ENCODE data around the gene DNAAF5.
A peak's percentile ranks its signal among the peaks of the same experiment; 100 is the strongest.

Gene DNAAF5

GRCh38 chr7:707296-708000 is 19.1 kb upstream of the DNAAF5 start:
- DNase-seq: no peak

- no peak for DNase-seq
Observed at GRCh38 chr7:710161-710560, 16.3 kb upstream of the DNAAF5 start.

GRCh38 chr7:711093-711921 is 15.2 kb upstream of the DNAAF5 start:
- no peak for DNase-seq

DNA sequence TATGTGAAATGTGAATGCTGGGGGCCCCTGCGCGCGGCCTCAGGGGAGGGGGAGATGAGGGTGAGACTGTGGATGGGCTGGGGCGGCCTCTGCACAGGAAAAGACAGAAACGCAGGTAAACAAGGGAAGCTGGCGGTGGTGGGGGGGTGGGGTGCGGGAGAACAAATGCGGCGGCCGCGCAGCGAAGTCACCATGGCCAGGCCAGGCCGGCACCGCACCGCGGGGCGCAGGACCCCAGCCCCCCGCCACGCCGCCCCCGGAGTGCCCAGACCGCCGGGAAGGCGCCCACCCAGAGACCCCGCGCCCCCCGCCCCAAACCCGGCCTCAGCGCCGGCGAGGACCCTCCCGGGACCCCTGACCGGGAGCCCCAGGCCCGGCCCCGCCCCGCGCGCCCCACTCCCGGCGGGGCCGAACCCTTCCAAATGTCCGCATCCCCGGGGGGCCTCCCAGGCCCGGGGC is 14.5 kb upstream of the DNAAF5 start:
- DNase-seq: no peak

DNA sequence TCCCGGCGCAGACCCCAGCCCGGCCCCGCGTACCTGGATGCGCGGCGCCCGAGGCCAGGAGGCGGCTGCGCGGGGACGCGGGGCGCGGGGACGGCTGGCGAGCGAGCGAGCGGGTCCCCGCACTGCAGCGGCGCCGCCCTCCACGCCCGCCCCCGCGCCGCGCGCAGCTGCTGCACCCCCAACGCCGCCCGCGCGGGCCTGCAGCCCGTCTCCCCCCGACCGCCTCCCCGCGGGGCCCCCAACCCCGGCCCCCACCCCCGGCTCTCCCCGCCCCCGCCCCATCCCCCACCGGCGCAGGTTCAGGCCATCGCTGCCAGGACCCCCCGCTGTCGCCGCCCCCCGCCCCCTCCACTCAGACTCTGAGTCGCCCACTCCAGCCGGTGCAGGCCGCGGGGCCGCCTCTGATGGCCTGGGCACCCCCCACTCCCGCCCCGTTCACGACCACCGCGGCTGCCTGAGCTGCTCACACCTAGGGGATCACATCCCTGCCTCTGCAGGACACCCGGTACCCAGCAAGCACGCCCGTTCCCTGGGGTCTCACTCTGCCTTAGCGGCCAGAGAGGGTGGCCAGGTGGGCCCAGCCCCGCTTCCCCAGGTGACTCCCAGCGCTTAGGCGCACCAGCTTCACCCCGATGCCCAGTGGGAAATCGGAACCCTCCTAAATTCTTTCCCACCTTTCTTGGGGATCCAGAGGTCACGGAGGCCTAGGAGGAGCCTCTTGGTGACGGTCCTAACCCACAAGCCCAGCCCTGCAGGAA is 13.9 kb upstream of the DNAAF5 start:
- no peak for DNase-seq

- DNase-seq: no peak
Observed at GRCh38 chr7:713139-713457, 13.4 kb upstream of the DNAAF5 start.

DNA sequence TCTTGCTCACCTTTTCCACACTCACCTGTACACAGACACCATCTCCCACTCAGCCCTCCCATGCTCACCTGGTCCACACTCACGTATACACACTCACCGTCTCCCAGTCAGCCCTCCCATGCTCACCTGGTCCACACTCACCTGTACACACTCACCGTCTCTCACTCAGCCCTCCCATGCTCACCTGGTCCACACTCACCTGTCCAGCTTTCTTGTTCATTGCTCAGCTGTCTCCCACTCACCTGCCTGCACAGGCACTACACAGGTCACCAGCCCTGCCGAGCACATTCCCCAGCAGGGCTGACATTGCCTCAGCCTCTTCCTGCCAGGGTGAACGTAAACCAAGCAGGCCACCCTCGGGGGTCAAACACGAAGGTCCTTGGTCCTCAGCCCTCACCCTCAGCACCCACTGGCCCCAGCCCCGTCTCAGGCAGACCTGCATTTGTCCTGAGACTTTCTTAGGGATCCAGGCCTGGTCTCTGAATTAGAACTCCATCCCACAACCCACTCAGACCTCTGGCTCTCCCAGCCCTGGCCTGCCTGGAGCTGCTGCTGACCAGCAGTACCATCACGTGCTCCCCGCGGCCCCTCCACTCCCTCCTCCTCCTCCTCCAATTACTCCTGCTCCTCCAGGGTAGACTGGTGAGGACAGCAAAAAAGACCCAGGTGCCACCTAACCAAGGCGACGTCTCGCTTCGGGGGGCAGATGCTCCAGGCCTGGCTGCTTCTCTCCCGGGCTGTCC is 12.8 kb upstream of the DNAAF5 start:
- no peak for DNase-seq

DNA sequence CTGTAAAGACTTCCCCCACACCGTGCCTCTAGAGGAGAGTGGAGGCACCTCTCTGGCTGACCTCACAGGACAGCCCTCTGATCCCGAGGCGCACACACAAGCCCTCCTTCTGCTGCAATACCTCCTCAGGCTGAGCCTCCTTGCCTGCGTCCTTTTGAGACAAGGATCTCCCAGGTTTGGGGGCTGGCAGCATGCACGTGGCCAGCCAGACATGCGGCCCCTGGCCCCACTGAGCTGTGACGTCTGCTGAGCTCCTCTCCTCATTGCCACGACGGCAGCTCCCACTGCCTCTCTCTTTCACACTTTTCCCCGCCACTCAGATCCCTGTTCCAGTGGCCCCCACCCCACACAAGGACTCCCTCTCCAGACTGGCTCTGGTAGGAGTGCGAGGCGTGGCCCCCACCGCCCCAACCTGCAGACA is 12.2 kb upstream of the DNAAF5 start:
- DNase-seq: no peak

- DNase-seq: no peak
Observed at GRCh38 chr7:716222-716621, 10.3 kb upstream of the DNAAF5 start.

- no peak for DNase-seq
Observed at GRCh38 chr7:716636-717035, 9.9 kb upstream of the DNAAF5 start.

DNA sequence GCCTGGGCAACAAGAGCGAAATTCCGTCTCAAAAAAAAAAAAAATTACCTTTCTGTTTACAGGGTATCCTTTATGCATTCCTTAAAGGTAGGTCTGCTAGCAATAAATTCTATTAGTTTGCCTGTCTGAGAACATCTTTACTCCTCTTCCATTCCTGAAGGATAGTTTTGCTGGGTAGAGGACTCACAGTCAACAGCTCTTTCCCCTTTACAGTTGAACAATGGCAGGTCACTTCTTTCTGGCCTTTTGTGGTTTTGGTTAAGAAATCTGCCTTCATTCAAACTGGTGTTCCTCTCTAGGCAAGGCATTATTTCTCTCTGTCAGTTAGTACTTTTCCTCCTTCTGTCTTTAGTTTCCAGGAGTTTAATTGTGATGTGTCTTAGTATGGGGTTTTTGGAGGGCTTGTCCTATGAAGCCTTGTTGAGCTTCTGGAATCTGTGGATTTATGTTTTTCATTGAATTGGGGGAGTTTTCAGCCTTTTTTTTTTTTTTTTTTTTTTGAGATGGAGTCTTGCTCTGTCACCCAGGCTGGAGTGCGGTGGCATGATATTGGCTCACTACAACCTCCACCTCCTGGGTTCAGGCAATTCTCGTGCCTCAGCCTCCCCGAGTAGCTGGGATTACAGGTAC is 4.8 kb upstream of the DNAAF5 start:
- DNase-seq: no peak

DNA sequence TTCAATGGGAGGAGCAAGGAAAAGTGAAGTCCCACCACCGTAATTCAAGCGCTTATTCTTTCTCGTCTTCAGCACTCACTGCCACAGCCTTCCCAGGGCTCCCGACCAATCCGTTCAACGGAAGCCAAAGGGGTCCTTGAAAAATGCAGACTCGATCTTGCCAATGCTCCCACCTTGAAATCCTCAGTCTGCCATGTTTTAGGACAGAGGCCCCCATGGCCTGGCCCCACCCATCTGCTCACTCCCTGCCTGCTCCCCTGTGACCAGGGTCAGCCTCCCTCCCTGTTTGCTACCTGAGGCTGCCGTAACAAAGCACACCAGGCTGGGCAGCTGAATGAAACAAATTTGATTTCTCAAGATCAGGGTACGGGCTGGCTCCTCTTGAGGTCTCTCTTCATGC is 3.0 kb upstream of the DNAAF5 start:
- no peak for DNase-seq

DNA sequence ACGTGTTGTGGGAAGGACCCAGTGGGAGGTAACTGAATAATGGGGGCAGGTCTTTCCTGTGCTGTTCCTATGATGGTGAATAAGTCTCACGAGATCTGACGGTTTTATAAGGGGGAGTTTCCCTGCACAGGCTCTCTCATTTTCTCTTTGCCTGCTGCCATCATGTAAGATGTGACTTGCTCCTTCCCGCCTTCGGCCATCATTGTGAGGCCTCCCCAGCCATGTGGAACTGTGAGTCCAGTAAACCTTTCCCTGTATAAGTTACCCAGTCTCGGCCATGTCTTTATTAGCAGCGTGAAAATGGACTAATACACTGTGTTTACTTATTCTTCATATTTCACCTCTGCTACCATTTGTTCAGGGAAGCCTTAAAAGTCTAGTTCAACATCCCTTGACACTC is 2.2 kb upstream of the DNAAF5 start:
- DNase-seq: no peak

GRCh38 chr7:725223-726005 is 1.1 kb upstream of the DNAAF5 start:
- DNase-seq: no peak

DNA sequence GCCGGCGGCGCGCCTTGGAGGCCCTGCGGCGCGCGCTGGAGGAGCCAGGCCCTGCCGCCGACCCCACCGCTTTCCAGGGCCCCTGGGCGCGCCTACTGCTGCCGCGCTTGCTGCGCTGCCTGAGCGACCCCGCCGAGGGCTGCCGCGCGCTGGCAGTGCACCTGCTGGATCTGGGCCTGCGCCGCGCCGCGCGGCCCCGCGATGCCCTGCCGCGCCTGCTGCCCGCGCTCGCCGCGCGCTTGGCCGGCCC is 280 bp downstream of the DNAAF5 start:
- no peak for DNase-seq

DNA sequence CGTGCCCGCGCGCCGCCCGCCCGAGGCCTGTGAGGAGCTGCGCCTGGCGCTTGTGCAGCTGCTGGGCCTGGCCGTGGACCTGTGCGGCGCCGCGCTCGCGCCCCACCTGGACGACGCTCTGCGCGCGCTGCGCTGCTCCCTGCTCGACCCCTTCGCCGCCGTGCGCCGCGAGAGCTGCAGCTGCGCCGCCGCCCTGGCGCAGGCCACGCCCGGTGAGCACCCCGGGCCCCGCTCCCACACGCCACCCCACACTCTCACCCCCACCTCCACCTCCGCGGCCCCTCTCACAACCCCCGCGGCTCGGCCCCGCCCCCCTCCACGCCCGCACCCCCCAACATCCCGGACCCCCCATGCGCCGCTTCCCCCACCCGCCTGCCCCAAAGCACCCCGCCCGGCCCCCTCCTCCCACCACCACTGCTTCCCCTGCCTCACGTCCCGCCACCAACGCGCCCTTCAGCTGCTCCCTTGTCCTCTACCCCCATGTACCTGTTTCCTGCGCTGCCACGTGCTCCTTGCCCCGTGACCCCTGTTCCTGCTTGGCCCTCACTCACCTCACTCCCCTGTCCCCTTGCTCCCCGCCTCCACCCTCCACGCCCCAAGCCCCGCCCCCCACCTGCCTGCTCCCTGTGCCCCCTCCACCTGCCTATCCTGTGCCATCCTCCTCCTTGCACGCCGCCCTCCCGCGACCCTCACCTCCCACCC is 756 bp downstream of the DNAAF5 start, which contains the start of gene PRKAR1B:
Gene PRKAR1B (minus strand): TSS at position 178 of the 702 bp plus-strand sequence. CDS start 15,776 bp downstream, outside the sequence.
- peak; percentile 8 for DNase-seq

- DNase-seq: no peak
Observed at GRCh38 chr7:727806-728460, 1.4 kb downstream of the DNAAF5 start.

GRCh38 chr7:728602-729001 is 2.1 kb downstream of the DNAAF5 start:
- no peak for DNase-seq

DNA sequence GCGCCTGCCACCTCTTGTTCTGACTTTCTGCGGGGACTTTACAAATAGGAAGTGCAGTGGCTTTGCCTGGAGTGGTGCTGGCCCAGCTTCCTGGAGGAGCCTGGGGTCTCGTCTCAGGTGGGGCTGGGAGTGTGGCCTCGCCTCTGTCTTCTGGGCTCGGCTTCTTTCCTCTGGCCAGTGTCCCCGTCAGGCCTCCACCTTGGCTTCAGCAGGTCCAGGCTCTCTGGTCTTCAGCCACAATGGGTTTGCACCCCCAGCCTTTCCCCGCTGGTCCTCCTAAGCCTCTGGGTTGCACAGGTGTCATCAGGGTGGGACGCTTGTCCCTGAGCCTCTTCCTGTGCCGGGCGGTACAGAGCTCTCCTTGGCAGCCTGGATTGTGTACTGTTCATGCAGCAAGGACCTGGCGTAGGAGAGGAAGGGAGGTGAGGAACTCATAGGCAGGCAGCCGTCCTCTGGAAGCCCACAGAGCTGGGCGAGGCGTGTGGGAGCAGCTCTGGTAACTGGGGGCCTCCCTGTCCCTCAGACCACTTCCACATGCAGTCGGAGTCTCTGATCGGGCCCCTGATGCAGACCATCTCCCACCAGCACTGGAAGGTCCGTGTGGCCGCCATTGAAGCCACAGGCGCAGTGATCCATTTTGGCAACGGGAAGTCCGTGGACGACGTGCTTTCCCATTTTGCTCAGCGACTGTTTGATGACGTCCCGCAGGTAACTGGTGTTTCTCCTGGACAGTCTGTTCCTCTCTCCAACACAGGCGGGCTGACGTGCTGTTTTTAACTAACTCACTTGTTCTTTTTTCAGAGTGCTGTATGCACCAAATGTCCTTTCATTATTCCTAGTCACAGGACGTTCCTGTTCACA is 2.9 kb downstream of the DNAAF5 start:
- no peak for DNase-seq
